Panc1 (cell line): ENCODE data around the gene MED16.

ENCODE experiments used
- CTCF ChIP-seq: fragments of 450-650 bp; IDR thresholded peaks from 2 replicates; pipeline ENCODE4 v1.5.1; 2017; ENCODE audit warnings: mild to moderate bottlenecking
- POLR2AphosphoS5 ChIP-seq: IDR thresholded peaks from 2 replicates; pipeline ENCODE4 v1.6.1; 2012; ENCODE audit warnings: mild to moderate bottlenecking, low read depth, low read length, moderate library complexity
- REST ChIP-seq, 2 experiments: IDR thresholded peaks; 2 replicates each; pipeline ENCODE4 v1.6.1; 2011 to 2012; ENCODE audit warnings: low read depth in 2 of 2, control low read depth in 1 of 2, low read length in 1 of 2, mild to moderate bottlenecking in 1 of 2, moderate library complexity in 1 of 2; ENCODE audit not compliant: insufficient read depth in 1 of 2
- TCF7L2 ChIP-seq: IDR thresholded peaks from 2 replicates; pipeline ENCODE4 v1.6.1; 2011; ENCODE audit warnings: mild to moderate bottlenecking, low read depth, low read length, inconsistent platforms

- TF ChIP-seq CTCF (no peak), POLR2AphosphoS5 (no peak), REST (IDR thresholded peaks at IDR 0.05; ENCODE audit: insufficient read depth in 1 of 2, low read depth in 2 of 2, low read length in 1 of 2) (no peak), TCF7L2 (no peak)
Measured at GRCh38 chr19:904545-904944, 11.6 kb upstream of the MED16 start.
